OCI-LY3 (cell line): ENCODE measurements around the gene DNAJB8.
A peak's percentile ranks its signal among the peaks of the same experiment; 100 is the strongest.

ENCODE experiments used
- H2AFZ ChIP-seq: fragments of 200-600, 300-600 bp; shearing (Covaris generic); 2 replicates; pipeline ENCODE4 v1.6.0; 2014; ENCODE audit warnings: antibody characterized with exemption, low read depth, low read length
- H3K27ac ChIP-seq: fragments of 200-600, 300-600 bp; sonication (generic); 2 replicates; pipeline ENCODE4 v1.5.1; 2014; ENCODE audit warnings: mild to moderate bottlenecking, low read length, moderate library complexity, mixed read lengths
- H3K27me3 ChIP-seq: fragments of 200-600, 300-600 bp; sonication (generic); 2 replicates; pipeline ENCODE4 v1.6.1; 2014; ENCODE audit warnings: low read depth, low read length, mixed read lengths
- H3K36me3 ChIP-seq: fragments of 200-600, 300-600 bp; sonication (generic); replicated peaks from 2 replicates; pipeline ENCODE3; 2014; ENCODE audit warnings: low read depth, low read length, mixed read lengths
- H3K4me1 ChIP-seq: fragments of 300-600, 200-600 bp; sonication (generic); 2 replicates; pipeline ENCODE4 v1.6.1; 2014; ENCODE audit warnings: low read length, mixed read lengths
- H3K4me2 ChIP-seq: fragments of 200-600, 300-600 bp; sonication (generic); 2 replicates; pipeline ENCODE4 v1.6.1; 2014; ENCODE audit warnings: low read length, mixed read lengths
- H3K4me3 ChIP-seq: fragments of 300-600, 200-600 bp; sonication (generic); 2 replicates; pipeline ENCODE4 v1.5.1; 2014; ENCODE audit warnings: antibody characterized with exemption, mild to moderate bottlenecking, low read length, moderate library complexity
- H3K79me2 ChIP-seq: fragments of 300-600, 200-600 bp; shearing (Covaris generic); 2 replicates; pipeline ENCODE4 v1.6.1; 2014; ENCODE audit warnings: mild to moderate bottlenecking, low read length, mixed read lengths
- H3K9ac ChIP-seq: fragments of 300-600, 200-600 bp; shearing (Covaris generic); 2 replicates; pipeline ENCODE4 v1.6.0; 2014; ENCODE audit warnings: mild to moderate bottlenecking, low read length, moderate library complexity
- H3K9me3 ChIP-seq: fragments of 200-600, 300-600 bp; shearing (Covaris generic); 2 replicates; pipeline ENCODE4 v1.6.1; 2014; ENCODE audit warnings: low read length, mixed read lengths; ENCODE audit not compliant: insufficient read depth
- H4K20me1 ChIP-seq: fragments of 200-600, 300-600 bp; sonication (generic); 2 replicates; pipeline ENCODE4 v1.6.1; 2016; ENCODE audit warnings: low read length, mixed read lengths; ENCODE audit not compliant: insufficient read depth
- CTCF ChIP-seq: fragments of 200-600, 300-600 bp; sonication (generic); IDR thresholded peaks from 2 replicates; pipeline ENCODE4 v1.5.1; 2014; ENCODE audit warnings: antibody characterized with exemption, low read length, low read depth
- EZH2phosphoT487 ChIP-seq: fragments of 200-600 bp; shearing (Covaris generic); IDR thresholded peaks from 2 replicates; pipeline ENCODE4 v1.6.1; 2018; ENCODE audit warnings: antibody characterized with exemption, mixed run types, low read depth

The DNAJB8 gene

GRCh38 chr3:128447561-128448013 is 19.1 kb downstream of the DNAJB8 start:
- Histone ChIP-seq H3K4me1 (peaks cover 15% of the 10 kb centered on the region), H3K36me3 (no peaks in the 10 kb centered on the region), H3K79me2 (no peaks in the 10 kb centered on the region), H3K4me2 (peak overlapping the region; percentile 59), H3K4me3 (no peak overlapping the region; the same call in 1 of the 2 replicates), H3K27me3 (no peaks in the 10 kb centered on the region), H3K9me3 (no peaks in the 10 kb centered on the region), H4K20me1 (no peaks in the 10 kb centered on the region), H3K9ac (no peak overlapping the region), H2AFZ (peak overlapping the region; percentile 60; the same call in 1 of the 2 replicates), H3K27ac (no peak overlapping the region)
- TF ChIP-seq CTCF: no peak
- no peak for TF ChIP-seq EZH2phosphoT487

GRCh38 chr3:128446821-128447220 is 19.9 kb downstream of the DNAJB8 start:
- H3K4me2 ChIP-seq: peak overlapping the region; percentile 59; the same call in 1 of the 2 replicates
- TF ChIP-seq EZH2phosphoT487 (no peak), CTCF (no peak)
- peaks cover 15% of the 10 kb centered on the region for H3K4me1 ChIP-seq
- H3K27me3 ChIP-seq: no peaks in the 10 kb centered on the region
- H4K20me1 ChIP-seq: no peaks in the 10 kb centered on the region
- no peak overlapping the region for H2AFZ ChIP-seq
- no peaks in the 10 kb centered on the region for H3K36me3 ChIP-seq
- H3K27ac ChIP-seq: no peak overlapping the region
- H3K79me2 ChIP-seq: no peaks in the 10 kb centered on the region
- no peaks in the 10 kb centered on the region for H3K9me3 ChIP-seq
- no peak overlapping the region for H3K4me3 ChIP-seq
- H3K9ac ChIP-seq: no peak overlapping the region

GRCh38 chr3:128445357-128445756 is 21.3 kb downstream of the DNAJB8 start:
- Histone ChIP-seq H3K36me3 (no peaks in the 10 kb centered on the region), H3K9me3 (no peaks in the 10 kb centered on the region), H3K9ac (no peak overlapping the region), H3K27me3 (no peaks in the 10 kb centered on the region), H3K27ac (no peak overlapping the region), H2AFZ (no peak overlapping the region), H4K20me1 (no peaks in the 10 kb centered on the region), H3K79me2 (no peaks in the 10 kb centered on the region), H3K4me3 (no peak overlapping the region), H3K4me1 (peaks cover 12% of the 10 kb centered on the region), H3K4me2 (no peak overlapping the region)
- TF ChIP-seq EZH2phosphoT487 (no peak), CTCF (no peak)

GRCh38 chr3:128443771-128444170 is 22.9 kb downstream of the DNAJB8 start:
- Histone ChIP-seq H2AFZ (no peak overlapping the region), H3K36me3 (no peaks in the 10 kb centered on the region), H3K27me3 (peaks cover 7% of the 10 kb centered on the region; the same call in 1 of the 2 replicates), H3K4me1 (peaks cover 12% of the 10 kb centered on the region), H3K27ac (no peak overlapping the region), H3K9ac (no peak overlapping the region), H4K20me1 (no peaks in the 10 kb centered on the region), H3K4me2 (no peak overlapping the region), H3K79me2 (no peaks in the 10 kb centered on the region), H3K9me3 (no peaks in the 10 kb centered on the region), H3K4me3 (no peak overlapping the region)
- TF ChIP-seq EZH2phosphoT487 (no peak), CTCF (no peak)
